ENCODE data around the gene PKD1.

DNA sequence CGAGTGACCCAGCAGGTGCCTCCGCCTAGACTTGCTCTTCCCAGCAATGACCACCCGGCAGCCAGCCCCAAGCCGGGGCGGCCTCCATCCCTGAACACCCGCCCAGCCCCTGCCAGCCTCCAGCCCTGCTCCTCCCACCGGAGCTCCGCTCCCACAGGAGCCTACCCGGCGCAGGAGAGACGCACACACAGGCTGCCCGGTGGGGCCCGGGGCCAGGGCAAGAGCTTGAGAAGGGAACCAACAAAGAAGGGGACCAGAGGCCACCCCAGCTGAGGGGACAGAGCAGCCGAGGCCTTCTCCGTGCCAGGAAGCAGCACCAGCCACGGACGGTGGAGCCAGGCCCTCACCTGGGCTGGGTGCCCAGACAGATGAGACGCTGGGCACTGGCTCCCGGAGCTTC is 13.8 kb downstream of the PKD1 start:
- TF ChIP-seq CTCF (IDR thresholded peaks at IDR 0.05; ENCODE audit: poor library complexity): no peak
- TF ChIP-seq EZH2 (IDR thresholded peaks at IDR 0.05; ENCODE audit: borderline replicate concordance): no peak
